DMS114 treated with DMSO at 0.1 percent for 48 hours (cell line): ENCODE results near the gene FASTK.

Experiments
- DNase-seq: peaks from one replicate; lab custom pipeline; 2025; ENCODE audit not compliant: unreplicated experiment; lab: John Stamatoyannopoulos, UW

FASTK gene

GRCh38 chr7:151068069-151068773, 12.4 kb downstream of the FASTK start:
- no peak for DNase-seq

- DNase-seq: no peak
Observed at GRCh38 chr7:151066273-151066974, 14.2 kb downstream of the FASTK start.

GRCh38 chr7:151065516-151065915, 15.1 kb downstream of the FASTK start:
- no peak for DNase-seq

- DNase-seq: no peak
Observed at GRCh38 chr7:151064993-151065392, 15.6 kb downstream of the FASTK start.

GRCh38 chr7:151064454-151064853, 16.2 kb downstream of the FASTK start:
- no peak for DNase-seq

- DNase-seq: no peak
Observed at GRCh38 chr7:151063212-151063561, 17.4 kb downstream of the FASTK start.

GRCh38 chr7:151062399-151063211, 18.0 kb downstream of the FASTK start:
- no peak for DNase-seq

GRCh38 chr7:151062111-151062398, 18.6 kb downstream of the FASTK start:
- DNase-seq: no peak

GRCh38 chr7:151061213-151062110, 19.1 kb downstream of the FASTK start:
- no peak for DNase-seq

GRCh38 chr7:151060416-151061212, 20.0 kb downstream of the FASTK start:
- no peak for DNase-seq

GRCh38 chr7:151060113-151060415, 20.5 kb downstream of the FASTK start:
- DNase-seq: no peak

GRCh38 chr7:151059367-151060112, 21.1 kb downstream of the FASTK start, which contains the start of gene SLC4A2:
Gene SLC4A2, plus strand, starts transcription at chr7:151059589. Its CDS starts 2,399 bp downstream, at chr7:151061988.
- DNase-seq: peak; percentile 55

GRCh38 chr7:151058781-151059366, 21.7 kb downstream of the FASTK start:
- no peak for DNase-seq

- peak; percentile 98 for DNase-seq
Observed at GRCh38 chr7:151057989-151058780, 22.4 kb downstream of the FASTK start.

- DNase-seq: no peak
Observed at GRCh38 chr7:151057506-151057988, 23.1 kb downstream of the FASTK start, which contains the start of gene CDK5. Gene CDK5, minus strand, starts transcription at chr7:151057897. Its CDS starts 49 bp downstream, at chr7:151057848.

GRCh38 chr7:151056666-151057505, 23.7 kb downstream of the FASTK start:
- no peak for DNase-seq

- DNase-seq: no peak
Observed at GRCh38 chr7:151056283-151056665, 24.3 kb downstream of the FASTK start.
